HCT116 (cell line): ENCODE data around the gene POLA1. TPM values are rescaled to one million over a fixed set of nuclear protein-coding genes. Genes with fewer than 3 reads are reported as not detected.

ENCODE experiments used
- ATAC-seq: fragments of 200-7000 bp; cut with Tn5 transposase; 2 replicates; pipeline ENCODE4 v1.9.1; 2020; ENCODE audit warnings: mild to moderate bottlenecking, moderate library complexity
- BruUV-seq: library from RNA; stranded (reverse); fragments of 400-500 nt; replicated peaks from 2 replicates; lab custom pipeline; 2021; lab: Mats Ljungman, UMichigan
- CTCF ChIA-PET: fragments of 300-600 bp; sonication (Branson Sonifier 250); formaldehyde crosslinking; loops from one replicate; lab custom pipeline; 2021; ENCODE audit warnings: antibody characterized with exemption; lab: Charles Lee
- POLR2A ChIA-PET: fragments of 300-600, 350-600 bp; sonication (Branson Sonifier 250); formaldehyde crosslinking; loops from one replicate; lab custom pipeline; 2021; ENCODE audit warnings: antibody characterized with exemption; lab: Charles Lee
- RAD21 ChIA-PET, 2 experiments: fragments of 300-600 bp; sonication (Branson Sonifier 250); formaldehyde crosslinking; loops; one replicate each; lab custom pipeline; 2023; ENCODE audit warnings: low total read pairs in 2 of 2; ENCODE audit not compliant: uncharacterized antibody in 2 of 2, unreplicated experiment in 2 of 2, low non-redundant PET in 1 of 2; lab: Charles Lee
- DNase-seq: peaks from one replicate; pipeline ENCODE4 v3.0.0-alpha.2; 2010; ENCODE audit warnings: low read depth, low spot score
- H2AFZ ChIP-seq: fragments of 200-600 bp; shearing (Covaris generic), sonication (generic); 2 replicates; pipeline ENCODE4 v1.6.1; 2017; ENCODE audit warnings: low read depth, mixed run types, mixed read lengths, antibody characterized with exemption, low read length; ENCODE audit not compliant: poor library complexity, severe bottlenecking
- H3K27ac ChIP-seq: 2 replicates; pipeline ENCODE4 v1.5.1; 2012; ENCODE audit warnings: low read depth, low read length
- H3K27me3 ChIP-seq: fragments of 200-600 bp; sonication (generic); 2 replicates; pipeline ENCODE4 v1.6.1; 2016; ENCODE audit warnings: mixed run types, low read length, mixed read lengths; ENCODE audit not compliant: insufficient read depth
- H3K36me3 ChIP-seq, 2 experiments: fragments of 200-500 bp in 1 of 2; fragments of 200-600 bp in 1 of 2; sonication (Bioruptor generic) in 1 of 2; sonication (generic) in 1 of 2; 2 replicates each; pipeline versions ENCODE4 v1.5.1 to v1.6.1; 2014 to 2016; ENCODE audit warnings: low read length in 2 of 2, inconsistent platforms in 1 of 2, mixed read lengths in 1 of 2, mixed run types in 1 of 2; ENCODE audit not compliant: insufficient read depth in 2 of 2, control insufficient read depth in 1 of 2
- H3K4me1 ChIP-seq, 2 experiments: fragments of 200-600 bp in 1 of 2; sonication (generic) in 1 of 2; 2 replicates each; pipeline versions ENCODE4 v1.5.1 to v1.6.1; 2012 to 2017; ENCODE audit warnings: low read length in 2 of 2, inconsistent platforms in 1 of 2, mild to moderate bottlenecking in 1 of 2, mixed read lengths in 1 of 2, mixed run types in 1 of 2, moderate library complexity in 1 of 2; ENCODE audit not compliant: insufficient read depth in 2 of 2, control insufficient read depth in 1 of 2
- H3K4me2 ChIP-seq: fragments of 200-600 bp; sonication (generic); 2 replicates; pipeline ENCODE4 v1.6.1; 2017; ENCODE audit warnings: mixed run types, low read length, mixed read lengths
- H3K4me3 ChIP-seq, 2 experiments: fragments of 200-600 bp in 1 of 2; sonication (generic) in 1 of 2; replicated peaks in 1 of 2; 2 replicates each; pipeline ENCODE4 v1.5.1; 2011 to 2016; ENCODE audit warnings: low read length in 2 of 2, control low read depth in 1 of 2, low read depth in 1 of 2, mild to moderate bottlenecking in 1 of 2, mixed read lengths in 1 of 2, mixed run types in 1 of 2
- H3K79me2 ChIP-seq: fragments of 200-600 bp; sonication (generic); 2 replicates; pipeline ENCODE4 v1.6.1; 2017; ENCODE audit warnings: mild to moderate bottlenecking, mixed run types, low read length, moderate library complexity, mixed read lengths; ENCODE audit not compliant: insufficient read depth
- H3K9ac ChIP-seq: fragments of 200-600 bp; sonication (generic); 2 replicates; pipeline ENCODE4 v1.6.1; 2016; ENCODE audit warnings: low read length, mixed read lengths
- H3K9me2 ChIP-seq: fragments of 200-600 bp; sonication (generic), shearing (Covaris generic); 2 replicates; pipeline ENCODE4 v1.6.1; 2017; ENCODE audit warnings: mixed run types, mild to moderate bottlenecking, moderate library complexity; ENCODE audit not compliant: insufficient read depth
- H3K9me3 ChIP-seq, 2 experiments: fragments of 200-500 bp in 1 of 2; fragments of 200-600 bp in 1 of 2; sonication (Bioruptor generic) in 1 of 2; sonication (generic) in 1 of 2; 2 replicates each; pipeline ENCODE4 v1.6.1; 2014 to 2017; ENCODE audit warnings: low read length in 2 of 2, mixed read lengths in 2 of 2, inconsistent platforms in 1 of 2, low read depth in 1 of 2, mild to moderate bottlenecking in 1 of 2, mixed run types in 1 of 2, moderate library complexity in 1 of 2; ENCODE audit not compliant: control insufficient read depth in 1 of 2, insufficient read depth in 1 of 2
- H4K20me1 ChIP-seq: fragments of 200-600 bp; sonication (generic), shearing (Covaris generic); 2 replicates; pipeline ENCODE4 v1.6.1; 2017; ENCODE audit warnings: mixed run types, mild to moderate bottlenecking, moderate library complexity; ENCODE audit not compliant: insufficient read depth
- CEBPB ChIP-seq: IDR thresholded peaks from 2 replicates; pipeline ENCODE4 v1.6.1; 2012; ENCODE audit warnings: low read depth
- CTCF ChIP-seq, 3 experiments: fragments of 200-600 bp in 1 of 3; sonication (generic) in 1 of 3; IDR thresholded peaks in 2 of 3; conservative IDR thresholded peaks in 1 of 3; 2 replicates each; pipeline ENCODE4 v1.5.1; 2012 to 2017; ENCODE audit warnings: low read depth in 2 of 3, low read length in 2 of 3, antibody characterized with exemption in 1 of 3, borderline replicate concordance in 1 of 3, control low read depth in 1 of 3, mild to moderate bottlenecking in 1 of 3, mixed read lengths in 1 of 3, mixed run types in 1 of 3, moderate library complexity in 1 of 3; ENCODE audit not compliant: insufficient read depth in 1 of 3
- EGR1 ChIP-seq: IDR thresholded peaks from 2 replicates; pipeline ENCODE4 v1.6.1; 2012; ENCODE audit warnings: low read depth
- EZH2 ChIP-seq: fragments of 200-600 bp; sonication (generic); IDR thresholded peaks from 2 replicates; pipeline ENCODE4 v1.6.1; 2017; ENCODE audit warnings: antibody characterized with exemption, mixed run types
- EZH2phosphoT487 ChIP-seq: fragments of 200-600 bp; IDR thresholded peaks from 2 replicates; pipeline ENCODE4 v1.6.1; 2018; ENCODE audit warnings: antibody characterized with exemption, borderline replicate concordance
- RAD21 ChIP-seq: IDR thresholded peaks from 2 replicates; pipeline ENCODE4 v1.6.1; 2012; ENCODE audit warnings: low read depth, mild to moderate bottlenecking
- REST ChIP-seq: IDR thresholded peaks from 2 replicates; pipeline ENCODE4 v1.6.1; 2012; ENCODE audit warnings: low read depth
- SIN3A ChIP-seq: IDR thresholded peaks from 2 replicates; pipeline ENCODE4 v1.6.1; 2012; ENCODE audit warnings: low read depth
- YY1 ChIP-seq: IDR thresholded peaks from 2 replicates; pipeline ENCODE4 v1.6.1; 2011; ENCODE audit warnings: low read length, low read depth, moderate library complexity, mild to moderate bottlenecking; ENCODE audit not compliant: insufficient replicate concordance; ENCODE audit errors: extremely low read depth
- ZBTB33 ChIP-seq: IDR thresholded peaks from 2 replicates; pipeline ENCODE4 v1.6.1; 2011; ENCODE audit warnings: mild to moderate bottlenecking, low read length, moderate library complexity; ENCODE audit not compliant: insufficient replicate concordance; ENCODE audit errors: extremely low read depth
- ZFX ChIP-seq: fragments of 450-650 bp; IDR thresholded peaks from 2 replicates; pipeline ENCODE4 v1.6.1; 2017
- intact Hi-C: fragments of 100-400 bp; cut with micrococcal nuclease; formaldehyde crosslinking; loops from 2 replicates; pipeline ENCODE4 v1.10.0; 2022
- total RNA-seq: library from RNA; stranded (reverse); gene quantifications from one replicate; pipeline ENCODE4 v1.2.1, GENCODE V29; 2021; ENCODE audit not compliant: unreplicated experiment

The POLA1 gene
- total RNA-seq, 1 experiment from 2014 or later, result 27.0 TPM

DNA sequence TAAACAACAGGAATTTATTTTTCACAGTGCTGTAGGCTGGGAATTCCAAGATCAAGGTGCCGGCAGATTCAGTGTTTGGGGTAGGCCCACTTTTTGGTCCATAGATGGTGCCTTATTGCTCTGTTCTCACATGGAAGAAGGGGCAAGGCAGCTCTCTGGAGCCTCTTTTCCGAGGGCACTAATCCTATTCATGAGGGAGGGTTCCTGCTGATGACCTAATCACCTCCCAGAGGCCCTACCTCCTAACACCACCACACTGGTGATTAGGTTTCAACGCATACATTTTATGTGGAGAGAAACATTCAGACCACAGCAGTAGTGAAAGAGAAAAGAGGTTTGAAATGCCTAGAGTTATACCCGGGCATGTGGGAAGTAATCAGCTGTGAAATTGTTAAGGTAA is 1.4 kb upstream of the POLA1 start (continued):
- TF ChIP-seq ZBTB33, result no peak
- no peak for TF ChIP-seq ZFX

GRCh38 chrX:24694825-24695224 is 1.1 kb downstream of the POLA1 start:
- no peak overlapping the region for H2AFZ ChIP-seq
- ChIA-PET RAD21 (no interaction called here), POLR2A (no interaction called here), CTCF (no interaction called here)
- H3K9ac ChIP-seq, result peak overlapping the region; percentile 84
- no peak for TF ChIP-seq REST
- TF ChIP-seq CEBPB, result no peak
- TF ChIP-seq YY1, result no peak
- TF ChIP-seq EZH2, result no peak
- TF ChIP-seq EGR1, result no peak
- TF ChIP-seq EZH2phosphoT487, result no peak
- no peak for TF ChIP-seq RAD21
- no peak for TF ChIP-seq SIN3A
- TF ChIP-seq CTCF (IDR thresholded peaks at IDR 0.05 in 2 of 3, conservative IDR thresholded peaks at IDR 0.05 in 1 of 3; ENCODE audit: borderline replicate concordance in 1 of 3, insufficient read depth in 1 of 3, low read depth in 2 of 3, low read length in 2 of 3), result no peak
- H3K9me3 ChIP-seq, result no peaks in the 10 kb centered on the region
- H3K36me3 ChIP-seq, result no peaks in the 10 kb centered on the region; a peak in 1 of 4 replicates
- no peak for DNase-seq
- peaks cover 58% of the 10 kb centered on the region for H3K79me2 ChIP-seq
- H3K4me2 ChIP-seq, result peak overlapping the region; percentile 77
- intact Hi-C loops, result no loop called here
- peaks cover 3 to 14% of the 10 kb centered on the region in 2 experiments; a peak in 3 of 4 replicates for H3K4me1 ChIP-seq
- no TSS peak for BruUV-seq
- ATAC-seq, result no peak
- H4K20me1 ChIP-seq, result no peaks in the 10 kb centered on the region
- no peaks in the 10 kb centered on the region for H3K27me3 ChIP-seq
- no peak overlapping the region for H3K27ac ChIP-seq
- no peaks in the 10 kb centered on the region for H3K9me2 ChIP-seq
- peak overlapping the region; percentile 52 to 73 for H3K4me3 ChIP-seq
